Measurements from ENCODE around the gene PRKCQ. TPM values are rescaled to one million over a fixed set of nuclear protein-coding genes. Genes with fewer than 3 reads are reported as not detected.

The PRKCQ gene
- total RNA-seq, 3 donors from 2014 or later: 0.64 to 1.8 (median 0.98) TPM

GRCh38 chr10:6503171-6503570, 76.9 kb downstream of the PRKCQ start:
- Histone ChIP-seq H3K4me1 (no peaks in the 10 kb centered on the region), H3K4me3 (no peak overlapping the region), H3K27me3 (peaks cover 0 to 7% of the 10 kb centered on the region in 2 donors), H3K9me3 (no peaks in the 10 kb centered on the region), H3K27ac (no peak overlapping the region), H3K36me3 (no peaks in the 10 kb centered on the region)
- no peak for TF ChIP-seq POLR2AphosphoS5 (IDR thresholded peaks at IDR 0.05)
- TF ChIP-seq CTCF (IDR thresholded peaks at IDR 0.05): no peak
- no peak for TF ChIP-seq POLR2A (IDR thresholded peaks at IDR 0.05)
- no peak for DNase-seq (ENCODE audit: low spot score in 2 of 2)
- intact Hi-C loops (cut with DNase I; ENCODE audit: low total_unique reads): no loop called here

DNA sequence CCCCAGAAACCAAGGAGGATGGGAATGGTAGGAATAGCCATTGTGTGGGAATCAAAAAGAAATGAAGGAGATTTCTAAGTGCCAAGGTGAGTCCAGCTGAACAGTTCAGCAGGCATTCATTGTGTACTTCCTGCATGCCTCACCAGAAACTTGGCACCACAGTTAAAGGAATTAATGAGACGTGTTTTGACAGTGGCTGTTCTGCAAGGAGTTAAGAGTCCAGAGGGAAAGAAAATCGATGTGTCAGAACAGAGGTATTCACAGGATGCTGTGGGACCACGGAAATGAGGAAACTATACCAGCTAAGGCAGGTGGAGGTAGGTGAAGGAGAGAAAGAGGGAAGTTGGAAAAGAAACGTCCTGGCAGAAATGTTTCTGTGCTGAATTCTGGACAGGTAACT, 78.1 kb downstream of the PRKCQ start:
- H3K27me3 ChIP-seq: peaks cover 0 to 7% of the 10 kb centered on the region in 2 donors
- no peaks in the 10 kb centered on the region for H3K9me3 ChIP-seq
- no peak overlapping the region for H3K4me3 ChIP-seq
- no peak overlapping the region for H3K27ac ChIP-seq
- H3K4me1 ChIP-seq: no peaks in the 10 kb centered on the region
- intact Hi-C loops (cut with DNase I; ENCODE audit: low total_unique reads): no loop called here
- no peaks in the 10 kb centered on the region for H3K36me3 ChIP-seq
- TF ChIP-seq POLR2AphosphoS5 (IDR thresholded peaks at IDR 0.05) (no peak), POLR2A (IDR thresholded peaks at IDR 0.05) (no peak), CTCF (IDR thresholded peaks at IDR 0.05) (no peak)
- DNase-seq (ENCODE audit: low spot score in 2 of 2): no peak

- no peaks in the 10 kb centered on the region for H3K4me1 ChIP-seq
- H3K9me3 ChIP-seq: no peaks in the 10 kb centered on the region
- TF ChIP-seq CTCF (IDR thresholded peaks at IDR 0.05): no peak
- no peak for TF ChIP-seq POLR2AphosphoS5 (IDR thresholded peaks at IDR 0.05)
- TF ChIP-seq POLR2A (IDR thresholded peaks at IDR 0.05): no peak
- no peaks in the 10 kb centered on the region for H3K36me3 ChIP-seq
- peaks cover 0 to 7% of the 10 kb centered on the region in 2 donors for H3K27me3 ChIP-seq
- no peak overlapping the region for H3K27ac ChIP-seq
- no peak overlapping the region for H3K4me3 ChIP-seq
- intact Hi-C loops (cut with DNase I; ENCODE audit: low total_unique reads): no loop called here
- no peak for DNase-seq (ENCODE audit: low spot score in 2 of 2)
Observed at GRCh38 chr10:6499974-6500373, 80.1 kb downstream of the PRKCQ start.

- Histone ChIP-seq H3K4me1 (no peaks in the 10 kb centered on the region), H3K27me3 (peaks cover 0 to 7% of the 10 kb centered on the region in 2 donors), H3K9me3 (no peaks in the 10 kb centered on the region), H3K36me3 (no peaks in the 10 kb centered on the region), H3K4me3 (no peak overlapping the region), H3K27ac (no peak overlapping the region)
- TF ChIP-seq POLR2A (IDR thresholded peaks at IDR 0.05) (no peak), CTCF (IDR thresholded peaks at IDR 0.05) (no peak), POLR2AphosphoS5 (IDR thresholded peaks at IDR 0.05) (no peak)
- intact Hi-C loops (cut with DNase I; ENCODE audit: low total_unique reads): no loop called here
- no peak for DNase-seq (ENCODE audit: low spot score in 2 of 2)
Observed at GRCh38 chr10:6498771-6499170, 81.3 kb downstream of the PRKCQ start.

DNA sequence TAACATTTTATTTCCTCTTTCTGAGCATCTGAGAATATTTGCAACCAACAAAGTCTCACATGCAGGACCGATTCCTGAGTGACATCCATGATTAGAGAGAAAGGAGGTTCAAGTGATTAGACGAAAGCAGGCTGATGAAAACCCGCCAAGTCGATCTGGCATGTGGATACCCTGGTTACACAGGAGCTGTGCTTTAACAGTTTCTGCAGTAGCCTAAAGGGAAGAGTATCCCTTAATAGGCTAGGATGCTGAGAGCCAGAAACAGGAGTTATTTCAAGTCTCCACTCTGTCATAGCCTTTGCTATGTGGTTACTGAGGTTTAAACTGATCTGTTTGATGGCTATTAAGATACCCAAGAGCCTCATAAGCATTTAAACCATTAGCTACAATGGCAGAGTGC, 82.5 kb downstream of the PRKCQ start:
- Histone ChIP-seq H3K4me1 (no peaks in the 10 kb centered on the region), H3K9me3 (no peaks in the 10 kb centered on the region), H3K36me3 (no peaks in the 10 kb centered on the region), H3K4me3 (no peak overlapping the region), H3K27ac (no peak overlapping the region), H3K27me3 (peaks cover 0 to 7% of the 10 kb centered on the region in 2 donors)
- no peak for DNase-seq (ENCODE audit: low spot score in 2 of 2)
- intact Hi-C loops (cut with DNase I; ENCODE audit: low total_unique reads): no loop called here
- no peak for TF ChIP-seq POLR2A (IDR thresholded peaks at IDR 0.05)
- no peak for TF ChIP-seq POLR2AphosphoS5 (IDR thresholded peaks at IDR 0.05)
- TF ChIP-seq CTCF (IDR thresholded peaks at IDR 0.05): no peak

All from breast epithelium (tissue), 4 donors.